Hematopoietic multipotent progenitor cell treated with erythropoietin and hydrocortisone succinate and interleukin-3 and kit ligand, for 6 days (in vitro differentiated cells): ENCODE data around the gene STK32A.

Experiments used
- DNase-seq: peaks from one replicate; pipeline ENCODE4 v3.0.0-alpha.2; 2015

Gene STK32A

DNA sequence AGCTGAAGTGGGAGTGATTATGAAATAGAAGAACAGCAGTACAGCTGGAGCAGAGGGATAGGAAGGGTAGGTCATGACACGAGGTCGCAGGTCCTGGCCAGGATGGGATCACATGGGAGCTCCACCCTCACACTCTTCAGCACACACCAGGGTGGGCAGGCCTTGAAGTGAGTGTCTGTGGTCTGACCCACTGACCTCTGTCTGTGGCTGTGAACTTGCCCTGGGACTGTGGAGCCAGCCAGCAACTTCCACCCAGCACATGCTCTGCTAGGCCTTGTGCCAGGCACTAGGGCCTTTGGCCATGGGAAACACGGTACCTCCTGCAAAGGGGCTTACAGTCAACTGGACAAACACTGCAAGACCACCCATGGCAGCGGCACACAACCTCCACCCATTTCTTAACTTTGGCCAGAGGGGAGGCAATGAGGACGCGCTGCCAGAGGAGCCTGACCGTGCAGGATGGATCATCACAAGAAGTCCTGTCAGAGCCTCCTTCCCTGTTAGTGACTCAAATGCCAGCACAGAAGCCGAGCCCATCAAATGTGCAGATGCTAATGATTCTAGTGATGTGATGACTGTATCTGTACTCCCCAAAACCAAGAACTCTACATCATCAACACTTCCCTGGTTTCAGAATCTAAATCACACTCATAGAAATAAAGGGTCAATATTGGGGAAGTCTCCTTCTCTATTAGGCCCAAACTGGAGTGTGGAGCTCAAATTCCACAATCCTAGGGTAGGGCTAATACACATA is 161.4 kb downstream of the STK32A start:
- DNase-seq: no peak

DNA sequence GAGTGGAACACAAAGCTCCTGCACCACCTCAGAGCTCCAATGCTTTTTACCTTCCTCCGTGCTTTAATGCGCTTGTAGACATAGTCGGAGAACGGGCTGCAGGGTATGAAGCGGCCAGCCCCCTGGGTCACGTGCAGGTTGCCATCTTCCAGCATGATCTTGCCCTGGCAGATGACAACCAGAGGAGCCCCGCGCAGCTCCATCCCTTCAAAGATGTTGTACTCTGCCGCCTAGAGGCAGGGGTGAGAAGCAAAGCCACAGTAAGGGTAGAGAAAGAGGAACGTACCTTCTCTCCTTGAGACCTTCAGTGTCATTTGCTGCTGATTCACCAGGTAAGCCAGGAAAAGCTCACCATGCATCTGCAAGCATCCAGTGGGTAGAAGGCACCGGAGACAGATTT is 162.8 kb downstream of the STK32A start:
- peak; percentile 5 for DNase-seq

DNA sequence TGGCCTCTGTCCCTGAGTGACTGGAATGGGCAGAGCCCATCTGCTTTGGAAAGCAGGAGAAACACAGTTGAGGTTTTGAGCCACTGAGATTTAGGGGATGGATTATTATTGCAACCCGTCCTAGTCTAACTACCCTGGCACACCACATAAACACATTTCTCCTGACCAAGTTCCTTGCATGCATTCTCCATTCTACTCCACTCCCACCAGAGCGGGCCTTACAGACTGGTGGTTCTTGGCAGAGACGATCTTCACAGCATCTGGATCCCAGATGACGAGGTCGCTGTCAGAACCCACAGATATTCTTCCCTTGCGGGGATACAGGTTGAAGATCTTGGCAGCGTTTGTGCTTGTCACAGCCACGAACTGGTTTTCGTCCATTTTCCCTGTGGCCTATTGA is 164.0 kb downstream of the STK32A start:
- DNase-seq: no peak

DNA sequence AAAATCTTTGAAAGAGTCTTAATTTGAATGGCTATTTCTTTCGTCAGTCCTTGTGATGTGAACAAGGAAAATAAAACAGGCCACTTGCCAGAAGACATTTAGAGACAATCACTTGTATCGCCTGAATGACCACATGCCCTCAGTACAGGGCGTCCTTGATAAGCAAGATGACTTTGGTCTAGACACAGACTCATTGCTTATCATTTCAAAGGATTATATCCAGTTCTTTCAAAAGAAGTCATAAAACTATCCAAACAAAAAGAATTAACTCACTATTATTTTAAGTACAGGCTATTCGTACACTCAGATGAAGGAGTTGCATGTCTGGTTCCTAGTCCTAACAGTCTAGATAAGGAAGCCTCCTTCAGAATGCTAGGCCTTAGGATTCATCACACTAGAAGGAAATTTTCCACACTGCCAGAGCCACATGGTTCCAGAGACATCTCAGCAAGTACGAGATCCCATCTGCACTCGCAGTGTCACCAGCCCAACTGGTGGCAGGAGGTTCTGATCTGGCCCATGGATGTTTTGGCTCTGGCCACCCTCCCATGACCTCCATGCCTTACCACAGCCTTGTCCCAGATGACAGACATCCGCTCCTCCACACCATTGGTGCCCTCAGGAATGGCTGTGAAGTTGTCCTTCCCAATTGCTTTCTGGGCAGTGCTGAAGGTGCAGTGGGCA is 165.4 kb downstream of the STK32A start:
- DNase-seq: no peak

DNA sequence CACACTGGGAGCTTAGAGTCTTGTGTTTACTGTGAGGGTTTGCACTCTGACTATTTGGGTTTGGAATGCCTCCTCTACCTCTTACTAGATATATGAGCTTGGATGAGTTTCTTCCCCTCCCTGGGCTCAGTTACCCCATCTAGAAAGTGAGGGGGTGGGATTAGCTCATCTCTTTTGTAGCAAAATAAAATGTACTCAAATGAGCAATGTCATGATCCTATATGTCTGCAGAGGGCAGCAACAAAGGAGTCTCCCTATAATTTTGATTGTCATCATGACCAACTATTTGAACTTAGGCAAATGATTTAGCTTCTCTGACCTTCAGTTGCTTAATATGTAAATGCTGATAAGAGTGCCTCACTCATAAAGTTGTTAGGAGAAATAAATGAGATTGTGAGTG is 166.1 kb downstream of the STK32A start:
- peak; percentile 3 for DNase-seq

DNA sequence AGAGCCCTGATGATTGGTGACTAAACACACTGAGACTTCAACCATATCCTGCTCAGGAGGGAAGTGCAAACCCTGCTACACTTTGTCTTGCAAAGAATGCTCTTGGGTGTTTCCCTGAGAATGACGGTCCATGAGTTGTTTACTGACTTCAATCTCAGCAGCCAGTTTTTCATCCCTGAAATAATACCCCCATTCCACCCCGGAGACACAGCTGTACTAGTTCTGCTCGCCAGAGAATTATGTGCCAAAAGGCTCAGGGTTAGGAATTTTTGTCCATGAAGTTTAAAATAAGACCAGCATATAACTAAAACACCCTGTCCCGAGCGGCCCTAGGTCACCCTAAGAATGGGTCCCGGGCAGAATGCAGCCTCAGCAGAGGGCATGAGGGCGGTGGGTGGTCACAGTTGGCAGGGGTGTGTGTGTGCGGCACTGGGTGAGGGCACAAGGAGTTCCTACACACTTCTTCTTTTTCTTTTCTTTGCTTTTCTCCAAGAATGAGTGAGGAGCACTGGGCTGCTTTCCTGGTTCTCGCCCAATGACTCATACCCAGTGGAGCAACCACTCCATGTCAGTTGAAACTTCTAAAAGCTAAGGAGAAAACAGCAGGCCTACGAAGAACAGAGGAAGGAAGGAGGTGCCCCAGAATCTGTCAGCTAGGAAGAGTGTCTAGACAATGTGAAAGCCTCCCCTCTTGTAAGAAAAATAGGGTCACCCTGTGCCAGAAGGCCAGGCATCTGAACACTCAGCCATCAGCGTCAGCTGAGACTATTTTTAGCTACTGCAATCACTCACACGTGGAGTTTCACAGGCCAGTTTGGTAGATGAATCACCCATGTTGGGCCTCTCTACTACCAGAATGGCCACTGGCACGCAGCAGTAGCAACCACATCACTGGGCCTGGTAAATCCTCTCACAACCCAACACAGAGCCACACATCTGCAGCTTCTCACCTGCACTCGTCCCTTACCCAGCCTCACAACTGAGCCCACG is 169.1 kb downstream of the STK32A start:
- DNase-seq: no peak

DNA sequence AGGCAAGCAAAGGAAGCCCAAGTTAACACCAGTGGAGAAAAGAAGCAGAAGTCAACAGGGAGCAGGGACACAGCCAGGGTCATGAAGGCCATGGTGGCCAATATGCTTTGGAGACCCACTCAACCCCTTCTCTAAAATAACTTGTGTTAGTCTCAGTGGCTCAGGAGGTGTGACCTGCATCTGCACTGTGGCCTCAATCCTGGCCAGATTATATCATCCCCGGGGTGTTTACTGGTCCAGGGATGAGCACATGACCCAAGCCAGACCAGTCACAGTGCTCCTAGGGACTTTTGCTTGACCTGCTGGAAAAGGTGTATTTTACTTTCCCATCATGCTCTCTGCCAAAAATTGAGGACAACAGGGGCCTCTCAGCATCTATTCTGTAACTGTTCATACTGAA is 169.9 kb downstream of the STK32A start:
- no peak for DNase-seq

DNA sequence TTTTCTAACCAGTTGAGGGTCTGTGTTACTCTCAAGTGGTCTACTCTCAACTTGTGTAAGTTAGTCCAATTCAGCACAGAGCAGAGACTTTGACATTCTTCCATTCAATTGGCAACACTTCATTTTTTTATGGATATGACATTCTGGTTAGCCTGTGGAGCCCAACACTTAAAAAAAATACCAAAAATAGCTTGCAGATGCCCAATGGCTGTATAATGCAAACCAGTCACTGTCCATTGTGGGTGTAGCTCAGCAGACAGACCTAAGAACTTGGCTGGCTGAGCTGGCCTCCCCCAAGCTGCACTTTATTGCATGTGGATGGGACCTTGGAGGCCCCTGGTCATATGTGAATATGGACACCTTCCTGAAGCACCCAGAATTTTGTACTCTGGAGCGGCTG is 171.8 kb downstream of the STK32A start:
- DNase-seq: no peak

DNA sequence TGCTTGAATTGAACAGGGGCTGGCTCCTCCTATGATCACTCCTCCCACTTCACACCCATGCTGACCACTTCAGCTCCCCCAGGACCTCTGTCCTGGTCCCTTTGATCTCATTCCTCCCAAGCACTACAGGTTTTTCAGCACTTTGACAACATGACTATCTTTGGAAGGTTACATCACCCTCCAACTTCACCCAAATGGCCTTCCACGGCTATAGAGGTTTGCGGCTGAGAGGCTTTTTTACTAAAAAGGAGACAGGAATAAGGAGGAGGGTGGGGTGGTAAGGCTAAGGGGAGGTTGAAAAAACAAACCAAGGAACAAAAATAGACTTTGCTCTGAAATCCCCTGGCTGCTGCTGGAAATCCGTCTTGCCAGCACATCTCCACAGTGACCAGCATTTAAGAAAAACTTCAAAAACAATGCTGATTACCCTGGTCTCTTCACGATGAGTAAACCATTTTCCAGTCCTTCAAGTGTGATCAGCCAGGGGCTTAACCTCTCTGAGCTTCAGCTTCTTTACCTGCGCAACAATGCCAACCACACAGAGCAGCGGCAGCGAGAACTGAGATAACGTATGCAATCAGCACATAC is 172.4 kb downstream of the STK32A start:
- no peak for DNase-seq

DNA sequence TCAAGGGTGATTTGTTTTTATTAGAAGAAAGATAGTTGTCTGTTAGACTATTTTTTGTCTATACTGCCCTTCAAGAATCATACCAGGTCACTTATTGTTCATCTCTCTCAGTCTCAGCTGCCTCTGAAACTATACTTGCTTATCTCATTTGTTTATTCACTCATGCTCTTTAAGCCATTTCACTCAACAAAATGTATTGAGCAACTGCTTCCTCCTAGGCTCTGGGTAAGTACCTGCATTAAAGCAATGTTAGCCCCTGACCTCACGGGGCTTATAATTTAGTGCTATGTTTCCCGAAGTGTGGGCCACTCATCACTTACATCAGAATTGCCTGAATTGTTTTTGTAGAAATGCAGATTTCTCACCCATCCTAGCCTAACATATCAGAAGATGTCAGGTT is 174.2 kb downstream of the STK32A start:
- no peak for DNase-seq

DNA sequence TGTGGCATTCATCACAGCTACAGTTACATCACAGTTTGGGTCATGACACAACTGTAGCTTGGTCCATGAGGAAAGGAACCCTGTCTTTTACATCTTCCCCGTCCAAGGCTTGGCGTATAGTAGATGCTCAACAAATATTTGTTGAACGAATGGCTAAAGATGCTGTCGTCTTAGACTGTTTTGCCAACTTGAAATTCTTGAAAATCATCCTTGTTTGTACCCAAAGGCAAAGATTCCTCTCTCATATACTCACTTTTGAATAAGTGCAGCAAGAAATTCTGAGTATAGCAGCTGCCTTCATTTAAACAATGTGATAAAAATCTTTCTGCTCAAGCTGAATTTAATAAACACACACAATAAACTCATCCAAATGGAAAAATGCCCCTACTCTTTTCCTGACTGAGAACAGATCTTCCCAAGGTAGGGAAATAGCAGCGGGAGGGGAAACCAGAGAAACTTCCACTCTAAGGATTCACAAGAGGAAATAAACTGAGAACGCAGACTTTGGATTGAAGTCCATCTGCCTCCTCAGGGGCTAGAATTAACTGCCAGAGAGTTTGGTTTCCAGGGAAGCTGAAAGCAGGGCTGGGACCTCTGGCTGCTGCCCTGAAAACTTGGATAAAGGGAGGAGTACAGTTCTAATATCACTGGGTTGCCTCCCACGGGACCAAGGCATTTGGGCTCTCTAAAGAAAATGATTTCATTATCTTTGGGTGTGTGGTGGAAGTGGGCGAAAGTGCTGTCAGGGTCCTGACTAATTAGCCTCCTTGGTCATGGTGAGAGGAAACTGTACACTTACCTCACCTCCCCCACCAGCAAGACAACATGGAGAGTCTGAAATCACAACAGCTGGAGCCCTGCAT is 175.9 kb downstream of the STK32A start:
- no peak for DNase-seq

DNA sequence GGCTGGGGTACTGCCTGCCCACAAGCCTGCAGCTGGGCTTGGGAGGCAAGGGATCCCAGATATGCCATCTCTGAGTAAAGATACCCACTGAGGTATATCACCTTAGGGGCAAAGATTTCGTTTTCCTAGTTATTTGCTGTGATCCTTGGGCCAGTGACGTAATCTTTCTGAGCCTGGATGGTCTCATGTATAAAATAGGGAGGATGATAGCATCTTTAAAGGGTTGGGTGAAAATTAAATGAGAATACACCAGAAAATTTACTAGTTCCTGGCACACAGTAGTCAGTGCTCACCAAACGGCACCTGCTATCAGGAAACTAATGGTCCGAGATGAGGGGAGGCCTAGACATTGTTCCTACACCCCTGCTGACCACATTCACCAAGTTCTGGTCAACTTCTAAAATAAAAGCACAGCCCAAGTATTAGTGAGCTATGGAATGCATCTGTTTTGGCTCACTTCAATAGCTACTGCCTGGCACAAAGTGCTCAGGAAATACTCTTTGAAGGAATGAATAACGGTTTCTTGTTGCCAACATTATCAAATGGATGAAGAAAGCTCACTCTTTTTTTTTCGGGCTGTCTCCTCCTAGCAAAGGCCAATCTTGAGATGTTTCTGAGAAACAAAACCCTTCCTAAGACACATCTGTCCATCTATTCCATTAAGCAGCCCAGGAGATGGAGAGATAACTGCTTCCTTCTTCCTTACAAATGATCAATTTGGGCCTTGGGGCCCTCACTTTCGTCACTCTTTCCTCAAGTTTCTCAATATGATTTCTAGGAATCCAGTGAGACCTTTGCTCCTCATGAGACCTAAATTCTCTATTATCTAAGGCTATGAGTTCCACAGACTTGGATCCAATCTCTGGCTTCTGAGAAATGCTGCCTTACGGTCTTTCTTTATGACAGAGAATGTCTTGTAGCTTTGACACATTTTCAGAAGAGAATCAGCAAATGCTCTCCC is 176.8 kb downstream of the STK32A start:
- no peak for DNase-seq

DNA sequence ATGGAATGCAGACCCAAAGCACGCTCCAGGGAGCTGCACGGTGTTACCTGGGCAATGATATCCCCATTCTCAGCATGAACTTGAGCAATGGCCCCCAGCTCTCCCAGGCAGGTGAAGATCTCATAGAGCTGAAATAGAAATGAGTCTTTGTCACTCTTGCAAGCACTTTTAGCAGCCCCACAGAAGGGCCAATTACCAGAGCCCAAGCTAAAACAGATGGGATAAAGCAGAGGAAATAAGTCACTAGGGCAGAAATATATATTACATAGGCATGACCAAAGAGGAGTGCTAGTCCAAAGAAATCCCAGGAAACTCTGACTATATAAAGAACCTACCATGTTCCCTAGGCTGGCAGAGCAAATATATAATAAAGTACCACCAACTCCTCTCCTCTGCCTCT is 177.7 kb downstream of the STK32A start:
- DNase-seq: no peak

DNA sequence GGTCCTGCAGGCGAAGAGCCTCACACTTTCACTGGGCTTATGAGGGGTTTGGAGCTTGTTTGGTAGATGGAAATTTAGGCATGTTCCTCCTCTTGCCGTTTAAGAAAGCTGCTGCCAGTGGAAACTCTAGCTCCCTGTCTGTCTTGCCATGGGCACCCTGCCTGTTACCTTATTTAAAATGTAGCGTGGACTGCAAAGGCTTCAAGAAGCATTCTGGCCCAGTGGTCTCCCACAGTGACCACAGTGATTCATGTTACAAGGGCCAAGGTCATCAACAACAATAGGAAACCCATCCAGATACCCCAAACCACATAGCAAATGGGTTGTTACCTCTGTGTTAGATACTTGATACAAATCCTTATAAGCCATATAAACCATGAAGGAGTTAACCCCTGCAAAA is 178.4 kb downstream of the STK32A start:
- no peak for DNase-seq

DNA sequence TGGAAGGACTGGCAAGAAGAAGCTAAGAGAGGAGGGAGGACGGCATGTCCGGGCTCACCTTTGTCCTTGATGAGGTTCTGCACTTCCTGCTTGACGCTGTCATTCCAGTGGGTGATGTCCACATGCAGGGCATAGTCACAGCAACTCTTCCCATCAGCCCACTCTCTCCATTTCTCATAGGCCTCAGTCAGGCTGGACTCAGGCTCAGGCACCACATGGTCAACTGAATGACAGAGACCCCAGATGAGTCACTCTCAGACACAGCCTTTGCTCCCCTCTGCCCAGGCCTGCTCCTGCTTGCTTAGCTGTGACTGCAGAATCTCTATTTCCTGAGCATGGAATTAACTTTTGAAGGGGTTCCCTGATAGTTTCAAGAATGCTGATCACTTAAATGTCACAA is 180.8 kb downstream of the STK32A start:
- DNase-seq: no peak

DNA sequence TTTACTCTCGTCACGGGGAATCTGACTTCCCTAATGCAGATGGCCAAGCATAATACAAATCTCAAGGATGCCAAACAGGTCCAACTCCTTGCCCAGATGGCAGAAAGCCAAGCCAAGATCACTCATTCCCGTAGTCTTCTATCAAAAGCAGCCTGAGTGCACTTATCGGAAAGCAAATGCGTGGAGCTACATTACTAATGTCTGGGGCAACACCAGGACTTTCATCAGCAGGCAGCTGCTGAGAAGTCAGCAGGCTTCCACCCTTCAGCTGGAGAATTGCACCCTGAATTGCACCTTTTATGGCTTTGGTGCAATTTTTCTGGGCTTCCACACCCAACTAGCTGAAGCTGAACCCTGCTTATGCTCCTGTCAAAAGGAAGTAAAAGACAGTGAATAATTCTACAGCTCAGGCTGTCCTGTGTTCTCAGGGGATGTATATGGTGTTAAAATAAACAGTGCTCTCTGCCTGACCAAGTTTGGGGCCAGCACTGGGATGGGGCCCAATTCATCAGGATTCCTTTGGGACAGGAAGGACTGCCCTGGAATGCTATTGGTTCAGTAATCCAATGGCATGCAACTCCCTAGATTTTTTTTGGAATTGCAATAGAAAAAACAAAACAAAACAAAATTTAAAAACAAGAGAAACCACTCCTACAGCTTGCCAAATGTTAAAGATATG is 182.4 kb downstream of the STK32A start:
- no peak for DNase-seq

DNA sequence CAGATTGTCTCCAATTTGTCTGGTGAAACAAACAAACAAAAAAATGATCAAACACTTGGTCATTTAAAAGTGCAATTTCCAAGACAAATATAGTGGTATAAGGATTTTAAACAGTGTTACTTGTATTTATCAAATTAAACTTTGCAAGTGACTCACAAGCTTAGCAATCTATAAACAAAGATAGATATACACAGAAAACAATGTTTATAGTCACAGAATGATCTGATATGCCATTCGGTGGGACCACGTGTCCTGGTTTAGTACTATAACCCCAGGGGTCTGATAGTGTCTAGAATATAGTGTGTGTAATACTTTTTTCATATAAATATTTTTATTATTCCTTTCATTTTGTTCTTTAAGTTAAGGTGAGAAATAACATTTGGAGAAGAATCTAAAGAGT is 183.8 kb downstream of the STK32A start:
- no peak for DNase-seq

DNA sequence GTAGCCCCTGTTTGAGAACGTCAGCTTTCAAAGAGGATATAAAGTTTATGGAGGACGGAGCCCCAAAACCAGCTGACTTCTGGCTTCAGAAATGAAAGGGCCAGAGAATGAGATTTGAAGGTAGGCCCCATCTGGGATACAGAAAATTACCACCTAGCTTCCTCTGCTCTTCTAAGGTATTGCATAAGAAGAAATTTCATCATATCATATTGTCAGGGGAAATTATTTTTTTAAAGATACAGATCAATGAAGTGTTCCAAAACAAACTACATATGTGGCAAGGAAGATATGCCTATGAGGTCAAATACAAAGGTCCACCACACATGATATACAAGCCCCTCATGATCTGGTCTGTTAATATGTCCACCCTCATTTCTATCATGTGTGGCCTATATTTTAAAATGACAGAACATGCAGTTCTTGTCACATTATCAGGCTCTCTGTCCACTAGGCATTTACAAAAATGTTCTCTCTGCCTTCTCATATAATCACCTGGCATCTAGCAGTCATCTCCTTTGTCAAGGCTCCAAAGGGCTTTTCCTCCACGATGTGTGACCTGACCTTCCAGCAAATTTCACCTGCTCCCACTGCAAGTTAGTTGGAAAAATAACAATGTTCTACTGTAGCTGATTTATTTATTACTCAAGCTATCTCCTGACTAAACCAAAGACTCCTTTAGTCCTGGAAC is 192.0 kb downstream of the STK32A start:
- DNase-seq: no peak

DNA sequence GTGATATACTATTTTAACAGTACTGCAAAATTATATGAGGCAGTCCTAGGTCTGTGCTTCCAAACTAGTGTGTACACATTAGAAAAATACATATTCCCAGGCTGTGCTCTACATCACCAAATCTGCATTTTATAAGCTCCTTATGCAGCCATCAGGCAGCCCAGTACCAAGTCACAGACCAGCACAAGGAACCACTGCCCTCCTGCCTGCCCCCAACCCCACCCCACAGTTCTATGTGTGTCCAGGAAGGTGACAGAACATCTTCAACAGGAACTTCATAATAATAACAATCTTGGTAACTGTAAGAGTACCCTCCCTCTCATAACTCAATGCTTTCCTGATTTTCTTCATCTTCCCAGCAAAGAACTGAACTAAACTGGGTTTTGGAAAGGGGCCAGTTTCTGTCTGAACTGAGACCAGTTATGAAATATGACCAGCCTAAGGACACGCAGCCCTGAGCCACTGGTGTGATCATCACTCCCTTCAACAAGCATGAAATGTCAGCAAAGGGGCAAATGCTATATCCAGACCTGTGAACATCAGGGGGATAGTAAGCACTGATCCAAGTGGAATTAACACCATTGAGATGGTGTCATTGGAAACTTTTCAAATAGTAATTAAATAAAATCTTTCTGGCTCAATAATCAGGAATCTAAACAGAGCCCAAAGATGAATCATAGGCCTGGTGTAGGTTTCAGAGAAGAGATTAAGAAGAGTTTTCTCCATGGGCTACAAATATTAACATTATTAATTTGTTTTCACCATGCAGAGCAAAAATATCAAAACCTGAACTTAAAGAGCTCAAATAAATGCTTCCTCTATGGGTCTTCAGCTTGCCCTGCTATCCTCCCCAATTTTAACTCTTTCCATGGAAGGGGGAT is 192.9 kb downstream of the STK32A start:
- DNase-seq: no peak
